Body of pancreas (tissue), 4 donors: ENCODE measurements around the gene C1orf94.

Experiments
- CTCF ChIP-seq, 7 experiments: fragments of 450-650 bp in 4 of 7; fragments of 200-600 bp in 3 of 7; sonication (generic) in 3 of 7; IDR thresholded peaks; one replicate each; pipeline ENCODE4 v1.5.1; 2016 to 2019; ENCODE audit warnings: antibody characterized with exemption in 7 of 7
- POLR2A ChIP-seq, 3 donors: fragments of 450-650 bp; IDR thresholded peaks; one replicate each; pipeline ENCODE4 v1.6.1; 2016; ENCODE audit warnings: antibody characterized with exemption in 3 of 3, mild to moderate bottlenecking in 2 of 3

DNA sequence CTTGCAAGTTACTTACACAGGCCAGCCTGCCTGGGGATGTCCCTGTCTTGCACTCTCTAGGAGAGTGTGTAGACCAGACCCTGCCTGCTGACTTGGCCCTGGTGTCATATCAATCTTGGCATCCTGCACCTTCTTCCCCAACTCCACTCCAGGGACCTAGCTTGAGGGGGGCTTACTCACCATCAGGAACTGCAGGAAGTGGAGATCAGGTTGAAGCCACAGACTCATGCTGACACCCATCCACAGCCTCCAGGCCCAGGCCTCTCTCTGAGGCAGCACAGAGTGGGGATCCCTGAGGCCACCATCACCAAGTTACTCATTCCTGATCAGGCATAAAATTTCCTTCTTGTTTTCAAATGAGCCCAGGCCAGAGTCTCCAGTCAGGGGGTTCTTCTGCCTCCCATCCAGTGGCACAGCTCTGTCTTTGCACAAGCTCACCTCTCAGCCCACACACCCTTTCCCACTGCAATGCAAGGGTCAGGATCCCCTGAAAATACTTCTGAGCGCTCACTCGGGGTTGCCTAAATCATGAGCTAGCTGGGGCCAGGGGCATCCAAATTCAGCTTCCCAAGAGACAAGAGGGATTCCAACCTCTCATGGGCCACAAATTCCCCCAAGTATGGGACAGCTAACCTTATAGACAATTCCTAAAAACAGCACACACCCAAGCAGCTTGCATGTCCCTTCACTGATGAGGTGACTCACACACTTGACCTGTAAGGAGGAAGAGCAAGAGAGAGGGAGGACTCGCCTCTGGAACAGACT is 45.1 kb upstream of the C1orf94 start:
- no peak for TF ChIP-seq CTCF (IDR thresholded peaks at IDR 0.05)
- no peak for TF ChIP-seq POLR2A (IDR thresholded peaks at IDR 0.05)
